Gastrocnemius medialis (tissue), 4 donors: ENCODE data around the gene CES4A.

Experiments
- CTCF ChIP-seq, 5 experiments: fragments of 450-650 bp in 3 of 5; fragments of 200-600 bp in 2 of 5; sonication (generic) in 2 of 5; IDR thresholded peaks in 4 of 5; conservative IDR thresholded peaks in 1 of 5; 1 replicate in 4 of 5; 2 replicates in 1 of 5; pipeline ENCODE4 v1.5.1; 2016 to 2019; ENCODE audit warnings: antibody characterized with exemption in 5 of 5, mild to moderate bottlenecking in 3 of 5, moderate library complexity in 3 of 5
- POLR2A ChIP-seq, 2 donors: fragments of 450-650 bp; IDR thresholded peaks; one replicate each; pipeline ENCODE4 v1.6.1; 2017; ENCODE audit warnings: antibody characterized with exemption in 2 of 2, mild to moderate bottlenecking in 2 of 2, moderate library complexity in 2 of 2

DNA sequence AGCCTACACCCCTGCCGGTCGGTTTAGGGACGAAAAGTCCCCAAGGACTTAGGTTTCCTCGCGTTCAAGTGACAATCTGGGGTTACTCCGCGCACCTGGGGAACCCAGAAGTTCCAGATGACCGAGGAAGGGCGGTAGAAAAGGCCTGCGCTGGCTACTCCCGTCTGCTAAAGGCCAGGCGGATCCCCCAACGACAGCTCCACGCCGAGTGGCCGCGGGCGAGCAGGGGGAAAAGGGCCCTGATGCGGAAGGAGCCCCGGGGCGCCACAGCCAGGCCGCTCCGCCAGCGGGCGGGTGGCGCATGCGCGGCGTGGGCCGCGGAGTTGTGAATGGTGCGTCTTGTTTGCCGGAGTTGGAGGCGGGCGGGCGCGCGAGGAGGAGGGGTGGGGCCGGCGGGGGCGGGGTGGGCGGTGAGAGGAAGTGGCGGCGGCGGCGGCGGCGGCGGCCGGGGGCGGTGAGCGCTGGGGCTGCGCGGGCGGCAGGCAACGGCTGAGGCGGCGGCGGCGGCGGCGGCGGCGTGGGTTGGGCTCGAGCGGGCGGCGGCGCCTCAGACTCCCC lies 40.4 kb downstream of the CES4A start, which contains the start of gene CBFB:
- TF ChIP-seq CTCF (IDR thresholded peaks at IDR 0.05 in 4 of 5, conservative IDR thresholded peaks at IDR 0.05 in 1 of 5) (peak in 1 of 5 experiments; percentile 4), POLR2A (IDR thresholded peaks at IDR 0.05) (peak; percentile 79 to 80)
